Duodenal mucosa (tissue), 2 donors: ENCODE data around the gene DCBLD2.
A peak's percentile ranks its signal among the peaks of the same experiment; 100 is the strongest.

ENCODE experiments used
- H3K27ac ChIP-seq: one replicate; pipeline ENCODE4 v1.7.0; 2013; ENCODE audit warnings: low read depth, low read length
- H3K27me3 ChIP-seq, 2 donors: one replicate each; pipeline ENCODE4 v1.7.0; 2013; ENCODE audit warnings: low read length in 2 of 2, control low read depth in 1 of 2; ENCODE audit not compliant: insufficient read depth in 2 of 2, control insufficient read depth in 1 of 2
- H3K36me3 ChIP-seq, 2 donors: one replicate each; pipeline ENCODE4 v1.7.0; 2013; ENCODE audit warnings: low read length in 2 of 2, control low read depth in 1 of 2; ENCODE audit not compliant: insufficient read depth in 2 of 2, control insufficient read depth in 1 of 2
- H3K4me1 ChIP-seq, 2 donors: one replicate each; pipeline ENCODE4 v1.7.0; 2013; ENCODE audit warnings: low read length in 2 of 2, control low read depth in 1 of 2; ENCODE audit not compliant: insufficient read depth in 2 of 2, control insufficient read depth in 1 of 2
- H3K4me3 ChIP-seq, 2 donors: one replicate each; pipeline ENCODE4 v1.7.0; 2013; ENCODE audit warnings: low read length in 2 of 2, low read depth in 1 of 2
- H3K9ac ChIP-seq, 2 donors: one replicate each; pipeline ENCODE4 v1.7.0; 2013; ENCODE audit warnings: low read length in 2 of 2, low read depth in 1 of 2
- H3K9me3 ChIP-seq, 2 donors: one replicate each; pipeline ENCODE4 v1.7.0; 2013; ENCODE audit warnings: low read length in 2 of 2, control low read depth in 1 of 2; ENCODE audit not compliant: control insufficient read depth in 1 of 2

The DCBLD2 gene

DNA sequence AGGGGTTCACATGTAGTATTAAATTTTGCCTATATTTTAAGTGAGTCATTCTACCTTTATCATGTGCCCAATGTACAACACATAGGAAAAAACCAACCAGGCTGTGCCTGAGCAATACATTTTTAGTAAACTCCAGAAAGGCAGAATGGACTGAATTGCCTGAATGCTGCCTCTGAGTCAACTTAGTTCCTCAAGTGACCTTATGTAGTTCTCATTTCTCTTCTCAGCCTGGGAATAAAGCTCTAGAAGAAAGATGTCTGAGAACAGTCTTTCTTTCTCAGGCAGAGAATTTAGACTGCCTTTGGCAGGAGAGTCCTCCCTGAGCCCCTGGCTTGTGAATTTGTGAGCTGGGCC lies 125.4 kb downstream of the DCBLD2 start:
- Histone ChIP-seq H3K9ac (no peak overlapping the region), H3K36me3 (no peaks in the 10 kb centered on the region), H3K9me3 (no peaks in the 10 kb centered on the region), H3K4me1 (peaks cover 0 to 5% of the 10 kb centered on the region in 2 donors), H3K27me3 (no peaks in the 10 kb centered on the region), H3K4me3 (no peak overlapping the region), H3K27ac (no peak overlapping the region)

DNA sequence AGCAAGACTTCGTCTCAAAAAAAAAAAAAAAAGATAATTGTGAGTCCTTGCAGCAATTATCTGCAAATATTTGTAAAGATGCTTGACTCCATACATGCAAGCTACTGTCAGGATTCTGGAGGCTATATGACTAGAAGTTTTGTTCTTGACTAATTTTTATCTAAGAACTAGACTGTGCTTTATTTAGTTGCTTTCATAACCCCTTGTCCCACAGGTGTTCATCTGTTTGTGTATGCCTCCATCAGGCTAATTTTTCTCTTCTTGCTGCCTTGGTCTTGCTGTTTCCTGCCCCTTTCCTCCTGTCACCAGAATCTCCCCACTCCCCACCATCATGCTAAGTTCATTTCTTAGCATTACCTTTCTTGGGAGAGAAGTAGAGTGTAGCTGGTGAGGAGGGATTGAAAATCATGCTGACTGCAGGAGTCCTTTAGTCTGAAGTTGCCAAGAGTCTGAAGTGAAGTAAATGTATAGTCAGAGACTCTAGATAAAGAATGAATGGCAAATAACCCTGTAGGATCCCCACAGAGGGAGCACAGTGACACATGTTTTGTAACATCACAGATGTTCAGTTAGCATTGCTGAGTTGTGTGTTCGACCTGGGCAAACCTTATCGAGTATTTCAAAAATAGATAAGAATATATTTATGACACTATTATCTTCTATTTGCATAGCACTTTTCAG lies 125.9 kb downstream of the DCBLD2 start:
- Histone ChIP-seq H3K9me3 (no peaks in the 10 kb centered on the region), H3K27me3 (no peaks in the 10 kb centered on the region), H3K36me3 (no peaks in the 10 kb centered on the region), H3K4me1 (peaks cover 0 to 5% of the 10 kb centered on the region in 2 donors), H3K9ac (no peak overlapping the region), H3K4me3 (no peak overlapping the region), H3K27ac (no peak overlapping the region)

DNA sequence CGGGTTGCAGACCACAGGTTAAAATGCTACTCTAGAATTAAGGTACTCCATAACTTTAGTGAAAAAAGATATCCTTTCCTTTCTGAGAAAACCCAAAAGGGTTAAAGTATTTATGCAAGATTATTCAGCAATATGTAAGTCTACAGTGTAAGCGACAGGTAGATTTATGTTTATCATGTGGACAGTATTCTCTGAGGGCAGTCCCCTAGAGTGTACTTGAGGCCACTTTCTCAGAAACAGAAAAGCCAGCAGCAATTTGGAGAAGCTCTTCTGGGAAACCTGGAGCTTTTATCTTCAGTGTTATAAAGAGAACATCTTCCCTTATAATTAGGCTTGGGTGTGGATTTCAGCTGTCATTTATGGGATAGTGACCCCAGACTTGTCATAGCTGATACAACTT lies 129.5 kb downstream of the DCBLD2 start:
- no peak overlapping the region for H3K27ac ChIP-seq
- H3K9me3 ChIP-seq: no peaks in the 10 kb centered on the region
- no peak overlapping the region for H3K9ac ChIP-seq
- H3K27me3 ChIP-seq: no peaks in the 10 kb centered on the region
- H3K4me3 ChIP-seq: no peak overlapping the region
- H3K36me3 ChIP-seq: no peaks in the 10 kb centered on the region
- H3K4me1 ChIP-seq: no peaks in the 10 kb centered on the region

DNA sequence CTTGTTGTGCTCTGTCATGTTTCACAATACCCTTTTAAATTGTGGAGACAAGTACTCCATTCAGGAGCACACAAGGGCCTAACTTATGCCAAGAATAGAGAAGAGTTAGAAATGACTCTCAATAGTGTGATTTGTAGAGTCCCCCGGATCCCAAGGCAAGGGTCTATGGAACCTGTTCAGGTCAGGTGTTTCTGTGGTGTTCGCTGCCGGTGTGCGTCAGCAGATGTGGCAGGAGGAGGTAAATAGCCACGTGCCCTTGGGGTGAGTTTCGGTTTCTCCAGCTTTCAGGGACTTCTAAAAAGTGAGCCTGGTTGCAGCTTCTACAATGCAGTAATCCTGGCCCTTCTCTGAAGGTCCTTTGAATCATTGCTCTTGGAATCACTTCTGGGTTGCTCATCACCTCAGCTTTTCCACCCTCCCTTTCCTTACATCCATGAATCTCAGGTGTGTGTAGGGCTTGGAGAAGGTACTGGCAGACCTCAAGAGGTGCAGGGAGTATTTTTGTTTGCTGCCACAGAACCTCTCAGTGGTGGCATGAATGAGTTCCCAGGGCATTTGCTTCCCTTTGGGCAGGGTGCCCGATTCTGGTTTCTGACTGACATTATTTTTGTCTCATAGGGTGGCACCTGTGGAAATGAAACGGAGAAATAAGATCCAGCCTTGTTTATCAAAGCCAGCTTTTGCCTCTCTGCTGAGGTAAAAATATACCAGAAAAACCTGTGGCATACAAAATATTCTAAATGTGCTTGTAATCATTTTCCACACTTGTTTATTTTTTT lies 131.0 kb downstream of the DCBLD2 start:
- H3K4me1 ChIP-seq: no peaks in the 10 kb centered on the region
- H3K9ac ChIP-seq: no peak overlapping the region
- no peak overlapping the region for H3K27ac ChIP-seq
- H3K9me3 ChIP-seq: no peaks in the 10 kb centered on the region
- no peaks in the 10 kb centered on the region for H3K36me3 ChIP-seq
- no peaks in the 10 kb centered on the region for H3K27me3 ChIP-seq
- H3K4me3 ChIP-seq: no peak overlapping the region

DNA sequence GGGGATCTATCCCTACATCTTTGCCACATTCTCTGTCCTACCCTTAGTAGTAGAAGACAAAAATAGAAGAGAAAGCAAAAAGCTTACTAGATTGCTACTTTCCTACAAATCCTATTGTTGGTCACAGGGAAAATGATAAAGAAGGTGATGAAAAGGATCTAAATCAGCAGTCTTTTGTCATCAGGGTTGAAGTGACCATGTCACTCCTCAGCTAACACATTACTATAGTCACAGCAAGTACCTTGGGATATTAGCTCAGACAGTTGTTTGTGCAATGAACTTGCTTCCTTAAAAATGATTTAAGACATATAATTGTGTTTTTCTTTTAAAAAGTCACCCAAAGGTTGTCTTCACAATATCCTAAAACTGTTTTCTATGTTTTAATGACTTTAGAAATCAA lies 132.0 kb downstream of the DCBLD2 start:
- Histone ChIP-seq H3K9ac (no peak overlapping the region), H3K27ac (no peak overlapping the region), H3K27me3 (no peaks in the 10 kb centered on the region), H3K36me3 (no peaks in the 10 kb centered on the region), H3K4me3 (no peak overlapping the region), H3K4me1 (no peaks in the 10 kb centered on the region), H3K9me3 (no peaks in the 10 kb centered on the region)

DNA sequence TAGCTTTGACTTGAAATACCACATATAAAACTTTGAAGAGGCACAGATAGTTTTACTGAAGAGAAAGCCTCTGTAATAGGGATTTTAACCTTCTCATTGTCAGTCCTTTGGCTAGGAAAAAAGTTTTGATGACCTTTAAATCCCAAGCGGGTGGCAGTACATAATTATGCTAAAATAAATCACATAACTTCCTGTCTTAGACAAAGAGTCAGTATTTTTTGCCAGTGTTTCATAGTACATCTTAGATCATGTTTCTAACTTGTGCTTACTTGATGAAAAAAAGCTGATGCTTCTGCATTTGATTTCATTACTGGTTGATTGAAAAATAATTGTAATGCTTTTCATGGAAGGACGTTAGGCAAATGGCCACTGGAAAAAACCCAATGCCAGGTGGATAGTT lies 132.5 kb downstream of the DCBLD2 start:
- H3K27me3 ChIP-seq: no peaks in the 10 kb centered on the region
- H3K9ac ChIP-seq: no peak overlapping the region
- H3K9me3 ChIP-seq: no peaks in the 10 kb centered on the region
- no peak overlapping the region for H3K4me3 ChIP-seq
- no peaks in the 10 kb centered on the region for H3K36me3 ChIP-seq
- no peaks in the 10 kb centered on the region for H3K4me1 ChIP-seq
- H3K27ac ChIP-seq: no peak overlapping the region

DNA sequence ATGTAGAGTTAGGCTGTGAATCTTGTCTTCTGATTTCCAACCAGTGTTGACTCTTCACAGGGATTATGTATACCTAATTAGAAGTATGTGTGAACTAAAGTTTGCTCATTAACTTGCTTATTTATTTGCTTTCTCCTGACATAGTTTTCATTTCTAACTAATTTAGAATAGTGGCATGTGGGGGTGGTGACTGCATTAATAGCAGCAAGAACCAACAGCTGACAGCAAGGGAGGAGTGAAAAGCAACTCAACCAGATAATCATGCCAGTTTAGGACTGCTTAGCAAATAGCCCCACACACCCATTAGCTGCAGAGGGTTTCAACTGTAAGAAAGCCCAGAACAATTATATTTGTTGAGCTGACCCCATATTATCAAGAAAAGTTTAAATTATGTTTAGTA lies 134.6 kb downstream of the DCBLD2 start:
- Histone ChIP-seq H3K27ac (no peak overlapping the region), H3K4me3 (no peak overlapping the region), H3K9me3 (no peaks in the 10 kb centered on the region), H3K9ac (no peak overlapping the region), H3K36me3 (no peaks in the 10 kb centered on the region), H3K27me3 (no peaks in the 10 kb centered on the region), H3K4me1 (peaks cover 0 to 6% of the 10 kb centered on the region in 2 donors)

DNA sequence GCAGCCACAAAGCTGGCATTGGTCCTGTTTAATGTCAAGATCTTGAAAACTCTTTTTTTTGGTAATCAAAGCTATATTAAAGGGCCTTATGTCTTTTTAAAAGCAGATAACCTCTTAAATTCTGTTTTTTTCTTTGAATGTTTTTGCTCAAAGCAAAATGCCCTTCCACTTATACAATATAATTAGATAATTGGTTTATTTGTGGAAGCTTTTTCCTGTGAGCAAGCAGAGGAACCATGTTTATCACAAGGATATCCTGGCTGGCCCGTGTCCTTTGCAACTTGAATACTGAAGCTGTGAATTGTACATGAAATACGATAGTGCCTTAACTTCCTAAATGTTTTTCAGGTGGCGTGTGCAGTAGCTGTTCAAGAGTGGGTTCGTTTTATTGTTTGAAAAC lies 135.8 kb downstream of the DCBLD2 start:
- no peaks in the 10 kb centered on the region for H3K9me3 ChIP-seq
- H3K4me1 ChIP-seq: peaks cover 0 to 6% of the 10 kb centered on the region in 2 donors
- no peak overlapping the region for H3K4me3 ChIP-seq
- H3K9ac ChIP-seq: no peak overlapping the region
- H3K27me3 ChIP-seq: no peaks in the 10 kb centered on the region
- H3K36me3 ChIP-seq: no peaks in the 10 kb centered on the region
- no peak overlapping the region for H3K27ac ChIP-seq

DNA sequence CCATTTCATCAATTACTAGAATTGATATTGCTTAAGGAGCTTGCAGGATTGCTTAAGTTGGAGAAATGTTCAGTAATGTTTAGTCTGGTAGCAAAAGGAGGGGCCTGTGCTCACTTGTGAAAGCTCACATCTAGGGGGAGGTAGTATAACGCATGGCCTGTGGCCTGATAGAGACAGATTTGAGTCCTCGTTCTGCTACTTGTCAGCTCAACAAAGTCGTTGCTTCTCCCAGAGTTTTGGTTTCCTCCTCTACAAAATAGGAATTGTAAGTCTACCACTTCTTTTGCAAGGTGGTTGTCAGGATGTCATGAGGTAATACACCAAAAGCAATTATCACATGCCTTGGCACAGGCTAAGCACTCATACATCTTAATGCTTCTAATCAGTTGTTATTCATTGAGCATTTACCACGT lies 137.0 kb downstream of the DCBLD2 start:
- H3K27ac ChIP-seq: no peak overlapping the region

DNA sequence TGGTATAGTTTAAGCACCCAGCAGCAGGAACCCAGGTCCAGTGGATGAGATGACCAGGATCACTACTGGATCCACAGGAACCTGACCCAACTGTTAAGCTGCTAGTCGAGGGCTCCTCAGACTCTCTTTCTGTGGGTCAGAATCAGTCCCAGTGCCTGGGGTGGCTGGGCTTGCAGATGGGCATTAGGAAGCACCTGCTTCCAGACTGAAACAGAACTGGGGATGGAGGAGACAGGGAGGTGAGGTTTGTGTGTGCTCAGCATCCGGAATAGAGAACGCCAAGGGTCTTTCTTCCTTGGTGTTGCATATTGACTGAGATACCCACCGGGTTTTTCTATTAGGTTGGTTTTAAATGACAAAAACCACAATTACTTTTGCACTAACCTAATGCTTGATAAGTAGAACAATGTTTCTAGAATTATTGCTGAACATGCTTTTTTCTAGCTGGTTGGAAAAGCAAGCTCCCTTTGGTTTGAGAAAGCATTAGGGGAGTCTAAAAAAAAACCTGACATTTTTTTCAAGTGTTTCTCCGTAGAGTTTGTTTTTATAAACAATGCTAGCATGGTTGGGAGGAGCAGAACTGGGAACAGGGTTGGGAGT lies 137.6 kb downstream of the DCBLD2 start:
- Histone ChIP-seq H3K4me3 (peak overlapping the region; percentile 9 to 50), H3K9ac (peak overlapping the region in 1 of 2 donors; percentile 6), H3K9me3 (no peaks in the 10 kb centered on the region), H3K36me3 (no peaks in the 10 kb centered on the region), H3K27me3 (no peaks in the 10 kb centered on the region), H3K27ac (no peak overlapping the region), H3K4me1 (peaks cover 0 to 6% of the 10 kb centered on the region in 2 donors)

More for the DNA sequence above, 137.0 kb downstream of the DCBLD2 start:
- Histone ChIP-seq H3K9ac (no peak overlapping the region), H3K27me3 (no peaks in the 10 kb centered on the region), H3K9me3 (no peaks in the 10 kb centered on the region), H3K4me1 (peaks cover 0 to 6% of the 10 kb centered on the region in 2 donors), H3K36me3 (no peaks in the 10 kb centered on the region), H3K4me3 (peak overlapping the region; percentile 9 to 50)
